ENCODE measurements around the gene CDKN2D.
"Not testable (repeated sequence)": the region's sequence is repeated elsewhere in the genome, so short reads cannot be mapped to it uniquely, and the experiment has no call there.

The CDKN2D gene

GRCh38 chr19:10580979-10581631, 12.3 kb upstream of the CDKN2D start:
- peak; percentile 66 for DNase-seq

- no peak for DNase-seq
Observed at GRCh38 chr19:10577951-10578350, 9.2 kb upstream of the CDKN2D start.

- DNase-seq = no peak
Observed at GRCh38 chr19:10575011-10575716, 6.4 kb upstream of the CDKN2D start.

- no peak for DNase-seq
Observed at GRCh38 chr19:10574462-10574861, 5.7 kb upstream of the CDKN2D start.

GRCh38 chr19:10573793-10574192, 5.0 kb upstream of the CDKN2D start:
- not testable (repeated sequence) for DNase-seq

GRCh38 chr19:10568062-10568825, 535 bp downstream of the CDKN2D start:
- DNase-seq = no peak

GRCh38 chr19:10567656-10568055, 1.1 kb downstream of the CDKN2D start:
- no peak for DNase-seq

GRCh38 chr19:10566658-10567410, 1.9 kb downstream of the CDKN2D start:
- DNase-seq = no peak

GRCh38 chr19:10566408-10566657, 2.4 kb downstream of the CDKN2D start:
- no peak for DNase-seq

GRCh38 chr19:10565567-10566407, 3.0 kb downstream of the CDKN2D start, which contains the start of gene KRI1:
Gene KRI1, minus strand, starts transcription at chr19:10566010. Its CDS starts 11 bp downstream, at chr19:10565999.
- DNase-seq = peak; percentile 97

GRCh38 chr19:10565028-10565566, 3.7 kb downstream of the CDKN2D start:
- no peak for DNase-seq

GRCh38 chr19:10562609-10563008, 6.2 kb downstream of the CDKN2D start:
- no peak for DNase-seq

- no peak for DNase-seq
Observed at GRCh38 chr19:10560154-10560553, 8.6 kb downstream of the CDKN2D start.

- DNase-seq = no peak
Observed at GRCh38 chr19:10557603-10558197, 11.1 kb downstream of the CDKN2D start.

GRCh38 chr19:10555610-10555973, 13.2 kb downstream of the CDKN2D start:
- no peak for DNase-seq

- DNase-seq = no peak
Observed at GRCh38 chr19:10554760-10555609, 13.8 kb downstream of the CDKN2D start.

- DNase-seq = no peak
Observed at GRCh38 chr19:10553943-10554381, 14.8 kb downstream of the CDKN2D start.

- no peak for DNase-seq
Observed at GRCh38 chr19:10553087-10553667, 15.6 kb downstream of the CDKN2D start.

- DNase-seq = no peak
Observed at GRCh38 chr19:10552510-10553053, 16.2 kb downstream of the CDKN2D start.

All from T1000 (cell line).